GM23338 (cell line): ENCODE measurements around the gene ALDH5A1. TPM values are rescaled to one million over a fixed set of nuclear protein-coding genes. Genes with fewer than 3 reads are reported as not detected.

Experiments used
- ATAC-seq: fragments of 200-7000 bp; cut with Tn5 transposase; 3 replicates; pipeline ENCODE4 v1.9.1; 2020
- DNase-seq: peaks from one replicate; pipeline ENCODE4 v3.0.0-alpha.2; 2015; ENCODE audit warnings: low spot score
- H2AFZ ChIP-seq: fragments of 200-600 bp; sonication (generic); 2 replicates; pipeline ENCODE4 v1.8.0; 2016; ENCODE audit warnings: antibody characterized with exemption, mild to moderate bottlenecking, moderate library complexity
- H3F3A ChIP-seq: fragments of 200-600 bp; sonication (generic); replicated peaks from 2 replicates; pipeline ENCODE4 v1.8.0; 2017; ENCODE audit warnings: antibody characterized with exemption, mixed run types, low read depth
- H3K27ac ChIP-seq: fragments of 200-600 bp; sonication (generic); 2 replicates; pipeline ENCODE4 v1.6.1; 2016; ENCODE audit warnings: low read depth
- H3K27me3 ChIP-seq: fragments of 200-600 bp; sonication (generic); 2 replicates; pipeline ENCODE4 v1.8.0; 2016; ENCODE audit warnings: mild to moderate bottlenecking, mixed run types, moderate library complexity; ENCODE audit not compliant: insufficient read depth
- H3K36me3 ChIP-seq: fragments of 200-600 bp; sonication (generic); 2 replicates; pipeline ENCODE4 v1.8.0; 2016; ENCODE audit warnings: mild to moderate bottlenecking; ENCODE audit not compliant: insufficient read depth
- H3K4me1 ChIP-seq: fragments of 200-600 bp; sonication (generic); 2 replicates; pipeline ENCODE4 v1.8.0; 2016; ENCODE audit warnings: mild to moderate bottlenecking, moderate library complexity; ENCODE audit not compliant: insufficient read depth
- H3K4me2 ChIP-seq: fragments of 200-600 bp; sonication (generic); 2 replicates; pipeline ENCODE4 v1.7.1; 2017; ENCODE audit warnings: mixed run types
- H3K4me3 ChIP-seq: fragments of 200-600 bp; sonication (generic); 2 replicates; pipeline ENCODE4 v1.6.1; 2016; ENCODE audit warnings: mixed run types
- H3K79me2 ChIP-seq: fragments of 200-600 bp; sonication (generic); replicated peaks from 2 replicates; pipeline ENCODE4 v1.8.0; 2017; ENCODE audit warnings: mild to moderate bottlenecking; ENCODE audit not compliant: insufficient read depth
- H3K9me2 ChIP-seq: fragments of 200-600 bp; sonication (generic); 2 replicates; pipeline ENCODE4 v1.8.0; 2017; ENCODE audit not compliant: insufficient read depth
- H4K20me1 ChIP-seq: fragments of 200-600 bp; sonication (generic); replicated peaks from 2 replicates; pipeline ENCODE4 v1.8.0; 2017; ENCODE audit warnings: mild to moderate bottlenecking; ENCODE audit not compliant: insufficient read depth
- H3K27ac Mint-ChIP-seq: 2 replicates; pipeline ENCODE4 v1.8.0; 2020; ENCODE audit warnings: inconsistent platforms, mild to moderate bottlenecking, moderate library complexity, mixed read lengths
- H3K27me3 Mint-ChIP-seq: 3 replicates; pipeline ENCODE4 v1.8.0; 2022; ENCODE audit warnings: low read depth, mild to moderate bottlenecking, moderate library complexity, mixed read lengths, inconsistent platforms; ENCODE audit not compliant: insufficient read depth, poor library complexity
- H3K36me3 Mint-ChIP-seq: 3 replicates; pipeline ENCODE4 v1.8.0; 2021; ENCODE audit warnings: low read depth, mild to moderate bottlenecking, inconsistent platforms, moderate library complexity, mixed read lengths
- H3K4me1 Mint-ChIP-seq: 3 replicates; pipeline ENCODE4 v1.8.0; 2020; ENCODE audit warnings: mild to moderate bottlenecking, inconsistent platforms, mixed read lengths
- H3K4me3 Mint-ChIP-seq: 3 replicates; pipeline ENCODE4 v1.8.0; 2021; ENCODE audit warnings: moderate library complexity, mild to moderate bottlenecking, inconsistent platforms, mixed read lengths
- H3K9me3 Mint-ChIP-seq: 3 replicates; pipeline ENCODE4 v1.8.0; 2020; ENCODE audit warnings: moderate library complexity, mild to moderate bottlenecking, inconsistent platforms, mixed read lengths
- EZH2 ChIP-seq: fragments of 200-600 bp; sonication (generic); IDR thresholded peaks from one replicate; pipeline ENCODE4 v1.8.0; 2017; ENCODE audit warnings: antibody characterized with exemption, mild to moderate bottlenecking, low read depth; ENCODE audit not compliant: unreplicated experiment
- EZH2phosphoT487 ChIP-seq: fragments of 200-600 bp; sonication (generic); IDR thresholded peaks from one replicate; pipeline ENCODE4 v1.8.1; 2018; ENCODE audit warnings: antibody characterized with exemption; ENCODE audit not compliant: unreplicated experiment
- NANOG ChIP-seq: IDR thresholded peaks from 2 replicates; pipeline ENCODE4 v1.6.1; 2016; ENCODE audit warnings: antibody characterized with exemption, borderline replicate concordance
- ZNF114 ChIP-seq: fragments of 250-450 bp; sonication (Bioruptor Pico); IDR thresholded peaks from 2 replicates; pipeline ENCODE4 v1.5.0; 2020; ENCODE audit warnings: mild to moderate bottlenecking, moderate library complexity
- ZNF331 ChIP-seq: fragments of 250-450 bp; sonication (Bioruptor Pico); IDR thresholded peaks from 2 replicates; pipeline ENCODE4 v1.5.0; 2020; ENCODE audit warnings: low read depth, mild to moderate bottlenecking, moderate library complexity
- polyA plus RNA-seq: library from polyadenylated mRNA; unstranded; fragments of >200 nt; fragmentation: Nextera tagmentation; extraction: Ambion mirVana; gene quantifications from 2 replicates; pipeline ENCODE4 v1.2.1, GENCODE V29; 2016
- total RNA-seq: library from RNA; depleted of rRNA; stranded (reverse); fragments of >200 nt; shearing (Covaris generic); gene quantifications from 2 replicates; pipeline ENCODE4 v1.2.3, GENCODE V29; 2014
- TF ChIP-seq, protein P1 (sequence below): fragments of 250-450 bp; sonication (Bioruptor Pico); IDR thresholded peaks from 2 replicates; pipeline ENCODE4 v1.5.0; 2020; ENCODE audit warnings: mild to moderate bottlenecking, moderate library complexity
- TF ChIP-seq, protein P2 (sequence below): IDR thresholded peaks from 2 replicates; pipeline ENCODE4 v1.6.1; 2016; ENCODE audit warnings: antibody characterized with exemption
- TF ChIP-seq, protein P3 (sequence below): IDR thresholded peaks from one replicate; pipeline ENCODE4 v1.6.1; 2018; ENCODE audit warnings: antibody characterized with exemption; ENCODE audit not compliant: unreplicated experiment

ALDH5A1 gene
- total and polyA plus RNA-seq, 2 experiments from 2014 or later = 3.1 to 5.2 TPM

DNA sequence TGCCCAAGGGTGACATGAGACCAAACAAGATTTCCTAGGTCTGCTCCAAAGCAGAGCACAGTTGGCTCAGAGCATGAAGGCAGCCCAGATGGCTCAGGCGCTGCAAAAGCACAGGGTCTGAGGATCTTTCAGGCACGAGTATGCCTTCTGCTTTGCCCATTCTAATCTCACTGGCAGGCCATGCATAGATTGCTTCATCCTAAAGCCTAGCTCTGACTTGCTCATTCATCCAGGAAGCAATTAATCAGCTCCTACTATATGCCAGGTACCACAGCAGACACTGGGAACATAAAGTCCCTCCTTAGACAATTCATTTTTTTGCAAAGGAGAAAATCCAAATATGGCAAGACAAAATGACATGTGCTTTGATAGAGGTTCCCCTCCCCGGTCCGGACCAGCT, 36.6 kb upstream of the ALDH5A1 start (continued):
- TF ChIP-seq, protein P1, sequence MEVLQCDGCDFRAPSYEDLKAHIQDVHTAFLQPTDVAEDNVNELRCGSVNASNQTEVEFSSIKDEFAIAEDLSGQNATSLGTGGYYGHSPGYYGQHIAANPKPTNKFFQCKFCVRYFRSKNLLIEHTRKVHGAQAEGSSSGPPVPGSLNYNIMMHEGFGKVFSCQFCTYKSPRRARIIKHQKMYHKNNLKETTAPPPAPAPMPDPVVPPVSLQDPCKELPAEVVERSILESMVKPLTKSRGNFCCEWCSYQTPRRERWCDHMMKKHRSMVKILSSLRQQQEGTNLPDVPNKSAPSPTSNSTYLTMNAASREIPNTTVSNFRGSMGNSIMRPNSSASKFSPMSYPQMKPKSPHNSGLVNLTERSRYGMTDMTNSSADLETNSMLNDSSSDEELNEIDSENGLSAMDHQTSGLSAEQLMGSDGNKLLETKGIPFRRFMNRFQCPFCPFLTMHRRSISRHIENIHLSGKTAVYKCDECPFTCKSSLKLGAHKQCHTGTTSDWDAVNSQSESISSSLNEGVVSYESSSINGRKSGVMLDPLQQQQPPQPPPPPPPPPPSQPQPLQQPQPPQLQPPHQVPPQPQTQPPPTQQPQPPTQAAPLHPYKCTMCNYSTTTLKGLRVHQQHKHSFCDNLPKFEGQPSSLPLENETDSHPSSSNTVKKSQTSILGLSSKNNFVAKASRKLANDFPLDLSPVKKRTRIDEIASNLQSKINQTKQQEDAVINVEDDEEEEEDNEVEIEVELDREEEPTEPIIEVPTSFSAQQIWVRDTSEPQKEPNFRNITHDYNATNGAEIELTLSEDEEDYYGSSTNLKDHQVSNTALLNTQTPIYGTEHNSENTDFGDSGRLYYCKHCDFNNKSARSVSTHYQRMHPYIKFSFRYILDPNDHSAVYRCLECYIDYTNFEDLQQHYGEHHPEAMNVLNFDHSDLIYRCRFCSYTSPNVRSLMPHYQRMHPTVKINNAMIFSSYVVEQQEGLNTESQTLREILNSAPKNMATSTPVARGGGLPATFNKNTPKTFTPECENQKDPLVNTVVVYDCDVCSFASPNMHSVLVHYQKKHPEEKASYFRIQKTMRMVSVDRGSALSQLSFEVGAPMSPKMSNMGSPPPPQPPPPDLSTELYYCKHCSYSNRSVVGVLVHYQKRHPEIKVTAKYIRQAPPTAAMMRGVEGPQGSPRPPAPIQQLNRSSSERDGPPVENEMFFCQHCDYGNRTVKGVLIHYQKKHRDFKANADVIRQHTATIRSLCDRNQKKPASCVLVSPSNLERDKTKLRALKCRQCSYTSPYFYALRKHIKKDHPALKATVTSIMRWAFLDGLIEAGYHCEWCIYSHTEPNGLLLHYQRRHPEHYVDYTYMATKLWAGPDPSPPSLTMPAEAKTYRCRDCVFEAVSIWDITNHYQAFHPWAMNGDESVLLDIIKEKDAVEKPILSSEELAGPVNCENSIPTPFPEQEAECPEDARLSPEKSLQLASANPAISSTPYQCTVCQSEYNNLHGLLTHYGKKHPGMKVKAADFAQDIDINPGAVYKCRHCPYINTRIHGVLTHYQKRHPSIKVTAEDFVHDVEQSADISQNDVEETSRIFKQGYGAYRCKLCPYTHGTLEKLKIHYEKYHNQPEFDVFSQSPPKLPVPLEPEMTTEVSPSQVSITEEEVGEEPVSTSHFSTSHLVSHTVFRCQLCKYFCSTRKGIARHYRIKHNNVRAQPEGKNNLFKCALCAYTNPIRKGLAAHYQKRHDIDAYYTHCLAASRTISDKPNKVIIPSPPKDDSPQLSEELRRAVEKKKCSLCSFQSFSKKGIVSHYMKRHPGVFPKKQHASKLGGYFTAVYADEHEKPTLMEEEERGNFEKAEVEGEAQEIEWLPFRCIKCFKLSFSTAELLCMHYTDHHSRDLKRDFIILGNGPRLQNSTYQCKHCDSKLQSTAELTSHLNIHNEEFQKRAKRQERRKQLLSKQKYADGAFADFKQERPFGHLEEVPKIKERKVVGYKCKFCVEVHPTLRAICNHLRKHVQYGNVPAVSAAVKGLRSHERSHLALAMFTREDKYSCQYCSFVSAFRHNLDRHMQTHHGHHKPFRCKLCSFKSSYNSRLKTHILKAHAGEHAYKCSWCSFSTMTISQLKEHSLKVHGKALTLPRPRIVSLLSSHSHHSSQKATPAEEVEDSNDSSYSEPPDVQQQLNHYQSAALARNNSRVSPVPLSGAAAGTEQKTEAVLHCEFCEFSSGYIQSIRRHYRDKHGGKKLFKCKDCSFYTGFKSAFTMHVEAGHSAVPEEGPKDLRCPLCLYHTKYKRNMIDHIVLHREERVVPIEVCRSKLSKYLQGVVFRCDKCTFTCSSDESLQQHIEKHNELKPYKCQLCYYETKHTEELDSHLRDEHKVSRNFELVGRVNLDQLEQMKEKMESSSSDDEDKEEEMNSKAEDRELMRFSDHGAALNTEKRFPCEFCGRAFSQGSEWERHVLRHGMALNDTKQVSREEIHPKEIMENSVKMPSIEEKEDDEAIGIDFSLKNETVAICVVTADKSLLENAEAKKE (CRISPR knock-in tag) = no peak
- TF ChIP-seq, protein P2, sequence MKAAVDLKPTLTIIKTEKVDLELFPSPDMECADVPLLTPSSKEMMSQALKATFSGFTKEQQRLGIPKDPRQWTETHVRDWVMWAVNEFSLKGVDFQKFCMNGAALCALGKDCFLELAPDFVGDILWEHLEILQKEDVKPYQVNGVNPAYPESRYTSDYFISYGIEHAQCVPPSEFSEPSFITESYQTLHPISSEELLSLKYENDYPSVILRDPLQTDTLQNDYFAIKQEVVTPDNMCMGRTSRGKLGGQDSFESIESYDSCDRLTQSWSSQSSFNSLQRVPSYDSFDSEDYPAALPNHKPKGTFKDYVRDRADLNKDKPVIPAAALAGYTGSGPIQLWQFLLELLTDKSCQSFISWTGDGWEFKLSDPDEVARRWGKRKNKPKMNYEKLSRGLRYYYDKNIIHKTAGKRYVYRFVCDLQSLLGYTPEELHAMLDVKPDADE = no peak

DNA sequence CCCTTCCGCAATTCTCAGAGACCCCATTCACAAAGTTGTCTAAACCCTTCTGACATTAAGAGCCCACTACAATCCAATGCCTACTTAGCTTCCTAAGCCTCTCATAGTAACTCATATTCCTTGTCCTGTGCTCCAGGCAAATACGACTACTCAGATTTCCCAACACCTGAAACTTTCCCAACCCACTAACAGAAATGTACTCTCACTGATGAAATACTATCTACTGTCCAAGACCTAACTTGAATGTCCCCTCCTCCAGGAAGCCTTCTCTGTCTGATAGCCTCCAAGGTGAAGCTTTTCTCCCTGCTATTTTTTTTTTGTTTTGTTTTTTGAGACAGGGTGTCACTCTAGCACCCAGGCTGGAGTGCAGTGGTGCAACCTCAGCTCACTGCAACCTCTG, 35.8 kb upstream of the ALDH5A1 start:
- Mint-ChIP-seq H3K27ac (no peak overlapping the region), H3K9me3 (no peaks in the 10 kb centered on the region), H3K27me3 (peaks cover 1% of the 10 kb centered on the region), H3K4me3 (no peak overlapping the region), H3K36me3 (no peaks in the 10 kb centered on the region), H3K4me1 (0 out of 3 replicates have a peak, but pooled peaks cover 2% of the 10 kb centered on the region)
- no peak for ATAC-seq
- Histone ChIP-seq H3K27me3 (no peaks in the 10 kb centered on the region), H3K9me2 (no peaks in the 10 kb centered on the region), H4K20me1 (no peaks in the 10 kb centered on the region), H3F3A (no peaks in the 10 kb centered on the region), H3K36me3 (no peaks in the 10 kb centered on the region), H3K27ac (no peak overlapping the region), H3K4me3 (no peak overlapping the region), H3K79me2 (no peaks in the 10 kb centered on the region), H3K4me1 (no peaks in the 10 kb centered on the region), H2AFZ (no peak overlapping the region), H3K4me2 (no peak overlapping the region)
- DNase-seq = no peak
- TF ChIP-seq NANOG (no peak), EZH2 (no peak), ZNF114 (CRISPR knock-in tag) (no peak), ZNF331 (CRISPR knock-in tag) (no peak), EZH2phosphoT487 (no peak)
- TF ChIP-seq, protein P3, sequence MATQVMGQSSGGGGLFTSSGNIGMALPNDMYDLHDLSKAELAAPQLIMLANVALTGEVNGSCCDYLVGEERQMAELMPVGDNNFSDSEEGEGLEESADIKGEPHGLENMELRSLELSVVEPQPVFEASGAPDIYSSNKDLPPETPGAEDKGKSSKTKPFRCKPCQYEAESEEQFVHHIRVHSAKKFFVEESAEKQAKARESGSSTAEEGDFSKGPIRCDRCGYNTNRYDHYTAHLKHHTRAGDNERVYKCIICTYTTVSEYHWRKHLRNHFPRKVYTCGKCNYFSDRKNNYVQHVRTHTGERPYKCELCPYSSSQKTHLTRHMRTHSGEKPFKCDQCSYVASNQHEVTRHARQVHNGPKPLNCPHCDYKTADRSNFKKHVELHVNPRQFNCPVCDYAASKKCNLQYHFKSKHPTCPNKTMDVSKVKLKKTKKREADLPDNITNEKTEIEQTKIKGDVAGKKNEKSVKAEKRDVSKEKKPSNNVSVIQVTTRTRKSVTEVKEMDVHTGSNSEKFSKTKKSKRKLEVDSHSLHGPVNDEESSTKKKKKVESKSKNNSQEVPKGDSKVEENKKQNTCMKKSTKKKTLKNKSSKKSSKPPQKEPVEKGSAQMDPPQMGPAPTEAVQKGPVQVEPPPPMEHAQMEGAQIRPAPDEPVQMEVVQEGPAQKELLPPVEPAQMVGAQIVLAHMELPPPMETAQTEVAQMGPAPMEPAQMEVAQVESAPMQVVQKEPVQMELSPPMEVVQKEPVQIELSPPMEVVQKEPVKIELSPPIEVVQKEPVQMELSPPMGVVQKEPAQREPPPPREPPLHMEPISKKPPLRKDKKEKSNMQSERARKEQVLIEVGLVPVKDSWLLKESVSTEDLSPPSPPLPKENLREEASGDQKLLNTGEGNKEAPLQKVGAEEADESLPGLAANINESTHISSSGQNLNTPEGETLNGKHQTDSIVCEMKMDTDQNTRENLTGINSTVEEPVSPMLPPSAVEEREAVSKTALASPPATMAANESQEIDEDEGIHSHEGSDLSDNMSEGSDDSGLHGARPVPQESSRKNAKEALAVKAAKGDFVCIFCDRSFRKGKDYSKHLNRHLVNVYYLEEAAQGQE = no peak
